K562 (cell line): ENCODE data around the gene UBE2H. TPM values are rescaled to one million over a fixed set of nuclear protein-coding genes. Genes with fewer than 3 reads are reported as not detected.

Experiments used
- BDP1 ChIP-seq: IDR thresholded peaks from 3 replicates; pipeline ENCODE4 v1.6.1; 2011; ENCODE audit not compliant: insufficient read length, insufficient read depth
- CBFB ChIP-seq: sonication (generic); formaldehyde crosslinking; IDR thresholded peaks from 2 replicates; pipeline ENCODE4 v1.4.0; 2020; ENCODE audit warnings: mild to moderate bottlenecking, missing genetic modification reagents
- EHMT2 ChIP-seq: fragments of 450-650 bp; IDR thresholded peaks from 2 replicates; pipeline ENCODE4 v1.6.1; 2018; ENCODE audit warnings: antibody characterized with exemption
- ELF1 ChIP-seq: fragments of 200-800 bp; sonication (Bioruptor generic); IDR thresholded peaks from 2 replicates; pipeline ENCODE4 v1.6.1; 2016; ENCODE audit warnings: missing genetic modification characterization, missing compliant biosample characterization
- GATAD2A ChIP-seq: fragments of 450-650 bp; IDR thresholded peaks from 2 replicates; pipeline ENCODE4 v1.6.1; 2017
- JUND ChIP-seq, 2 experiments: IDR thresholded peaks; 2 replicates in 1 of 2; 3 replicates in 1 of 2; pipeline ENCODE4 v1.6.1; 2011; ENCODE audit warnings: borderline replicate concordance in 2 of 2, low read depth in 2 of 2, low read length in 2 of 2, improper control_type of control experiment in 1 of 2, missing biosample characterization in 1 of 2, missing genetic modification characterization in 1 of 2, missing genetic modification reagents in 1 of 2
- RBFOX2 ChIP-seq: fragments of 200-400 bp; formaldehyde crosslinking; IDR thresholded peaks from 2 replicates; pipeline ENCODE4 v1.6.1; 2017; ENCODE audit warnings: low read depth, mild to moderate bottlenecking, low read length, moderate library complexity
- RBM15 ChIP-seq: fragments of 200-400 bp; formaldehyde crosslinking; IDR thresholded peaks from 2 replicates; pipeline ENCODE4 v1.6.1; 2018; ENCODE audit warnings: mild to moderate bottlenecking, low read length, moderate library complexity; ENCODE audit not compliant: insufficient read depth
- TBP ChIP-seq: optimal IDR thresholded peaks from 2 replicates; pipeline ENCODE3; 2011; ENCODE audit warnings: low read depth, low read length, improper control_type of control experiment
- TEAD2 ChIP-seq: fragments of 450-650 bp; IDR thresholded peaks from 2 replicates; pipeline ENCODE4 v1.6.1; 2016; ENCODE audit warnings: missing genetic modification characterization, control low read depth, missing compliant biosample characterization
- THAP7 ChIP-seq: fragments of 250-450 bp; sonication (Bioruptor Pico); IDR thresholded peaks from 2 replicates; pipeline ENCODE4 v1.5.0; 2021
- ZNF431 ChIP-seq: sonication (generic); formaldehyde crosslinking; IDR thresholded peaks from 2 replicates; pipeline ENCODE4 v1.8.0; 2022; ENCODE audit warnings: mild to moderate bottlenecking, missing genetic modification reagents
- polyA plus RNA-seq, 8 experiments: library from polyadenylated mRNA; depleted of rRNA in 4 of 8; stranded (reverse) in 5 of 8; unstranded in 3 of 8; fragments of >200 nt; fragmentation: Nextera tagmentation in 2 of 8; fragmentation: Illumina TruSeq in 1 of 8; extraction: Ambion mirVana in 2 of 8; extraction: Trizol in 1 of 8; gene quantifications; 2 replicates each; pipeline versions ENCODE4 v1.2.1 to v1.2.3, GENCODE V29; 2011 to 2014; ENCODE audit warnings: inconsistent platforms in 1 of 8, missing spikeins in 1 of 8
- total RNA-seq, 7 experiments: library from RNA; depleted of rRNA in 6 of 7; stranded (reverse); fragments of >200 nt in 6 of 7; fragmentation: Illumina TruSeq in 2 of 7; extraction: Trizol in 2 of 7; gene quantifications; 2 replicates each; pipeline versions ENCODE4 v1.2.1 to v1.2.3, GENCODE V29; 2011 to 2021; ENCODE audit warnings: low replicate concordance in 1 of 7
- TF ChIP-seq, protein P1 (sequence below): fragments of 450-650 bp; IDR thresholded peaks from 2 replicates; pipeline ENCODE4 v1.6.1; 2018; ENCODE audit warnings: mild to moderate bottlenecking, low read depth; ENCODE audit not compliant: partially characterized antibody
- TF ChIP-seq, protein P2 (sequence below): fragments of 250-450 bp; sonication (Bioruptor Pico); IDR thresholded peaks from 2 replicates; pipeline ENCODE4 v1.5.0; 2020; ENCODE audit warnings: mild to moderate bottlenecking, borderline replicate concordance
- TF ChIP-seq, protein P3 (sequence below): fragments of 250-450 bp; sonication (Bioruptor Pico); IDR thresholded peaks from 2 replicates; pipeline ENCODE4 v1.5.0; 2021; ENCODE audit warnings: mild to moderate bottlenecking, moderate library complexity
- TF ChIP-seq, protein P4 (sequence below), 2 experiments: fragments of 250-450 bp in 1 of 2; fragments of 450-650 bp in 1 of 2; sonication (Bioruptor Pico) in 1 of 2; IDR thresholded peaks; 2 replicates each; pipeline versions ENCODE4 v1.6.1 to v1.8.0; 2016 to 2021; ENCODE audit warnings: mild to moderate bottlenecking in 2 of 2, moderate library complexity in 2 of 2, missing compliant biosample characterization in 1 of 2, missing genetic modification characterization in 1 of 2

Gene UBE2H
- total and polyA plus RNA-seq, 9 of the 15 experiments (the other 6 are each of a cell fraction or from before 2014, with no cell fraction given) = 6.3 to 33.0 (median 13.3) TPM

GRCh38 chr7:129958643-129959470, 6.1 kb upstream of the UBE2H start (continued):
- TF ChIP-seq TBP (peak; percentile 32), BDP1 (no peak), JUND (IDR thresholded peaks at IDR 0.05; ENCODE audit: borderline replicate concordance, low read depth, low read length) (peak; percentile 100), JUND (tag; IDR thresholded peaks at IDR 0.05; ENCODE audit: borderline replicate concordance, low read depth, low read length) (peak; percentile 99; the same call in 2 of the 3 replicates), CBFB (CRISPR knock-in tag) (peak; percentile 88; the same call in 1 of the 2 replicates), ZNF431 (CRISPR knock-in tag) (no peak), GATAD2A (peak; percentile 75; the same call in 1 of the 2 replicates), RBM15 (no peak), ELF1 (tag) (peak; percentile 65), EHMT2 (no peak; the same call in 1 of the 2 replicates), RBFOX2 (0 out of 2 replicates have a peak, but pooled peaks have one; percentile 14), THAP7 (CRISPR knock-in tag) (no peak), TEAD2 (tag) (peak; percentile 82)
- TF ChIP-seq, protein P1, sequence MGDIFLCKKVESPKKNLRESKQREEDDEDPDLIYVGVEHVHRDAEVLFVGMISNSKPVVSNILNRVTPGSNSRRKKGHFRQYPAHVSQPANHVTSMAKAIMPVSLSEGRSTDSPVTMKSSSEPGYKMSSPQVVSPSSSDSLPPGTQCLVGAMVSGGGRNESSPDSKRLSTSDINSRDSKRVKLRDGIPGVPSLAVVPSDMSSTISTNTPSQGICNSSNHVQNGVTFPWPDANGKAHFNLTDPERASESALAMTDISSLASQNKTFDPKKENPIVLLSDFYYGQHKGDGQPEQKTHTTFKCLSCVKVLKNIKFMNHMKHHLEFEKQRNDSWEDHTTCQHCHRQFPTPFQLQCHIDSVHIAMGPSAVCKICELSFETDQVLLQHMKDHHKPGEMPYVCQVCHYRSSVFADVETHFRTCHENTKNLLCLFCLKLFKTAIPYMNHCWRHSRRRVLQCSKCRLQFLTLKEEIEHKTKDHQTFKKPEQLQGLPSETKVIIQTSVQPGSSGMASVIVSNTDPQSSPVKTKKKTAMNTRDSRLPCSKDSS = no peak
- TF ChIP-seq, protein P2, sequence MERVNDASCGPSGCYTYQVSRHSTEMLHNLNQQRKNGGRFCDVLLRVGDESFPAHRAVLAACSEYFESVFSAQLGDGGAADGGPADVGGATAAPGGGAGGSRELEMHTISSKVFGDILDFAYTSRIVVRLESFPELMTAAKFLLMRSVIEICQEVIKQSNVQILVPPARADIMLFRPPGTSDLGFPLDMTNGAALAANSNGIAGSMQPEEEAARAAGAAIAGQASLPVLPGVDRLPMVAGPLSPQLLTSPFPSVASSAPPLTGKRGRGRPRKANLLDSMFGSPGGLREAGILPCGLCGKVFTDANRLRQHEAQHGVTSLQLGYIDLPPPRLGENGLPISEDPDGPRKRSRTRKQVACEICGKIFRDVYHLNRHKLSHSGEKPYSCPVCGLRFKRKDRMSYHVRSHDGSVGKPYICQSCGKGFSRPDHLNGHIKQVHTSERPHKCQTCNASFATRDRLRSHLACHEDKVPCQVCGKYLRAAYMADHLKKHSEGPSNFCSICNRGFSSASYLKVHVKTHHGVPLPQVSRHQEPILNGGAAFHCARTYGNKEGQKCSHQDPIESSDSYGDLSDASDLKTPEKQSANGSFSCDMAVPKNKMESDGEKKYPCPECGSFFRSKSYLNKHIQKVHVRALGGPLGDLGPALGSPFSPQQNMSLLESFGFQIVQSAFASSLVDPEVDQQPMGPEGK = no peak
- TF ChIP-seq, protein P3, sequence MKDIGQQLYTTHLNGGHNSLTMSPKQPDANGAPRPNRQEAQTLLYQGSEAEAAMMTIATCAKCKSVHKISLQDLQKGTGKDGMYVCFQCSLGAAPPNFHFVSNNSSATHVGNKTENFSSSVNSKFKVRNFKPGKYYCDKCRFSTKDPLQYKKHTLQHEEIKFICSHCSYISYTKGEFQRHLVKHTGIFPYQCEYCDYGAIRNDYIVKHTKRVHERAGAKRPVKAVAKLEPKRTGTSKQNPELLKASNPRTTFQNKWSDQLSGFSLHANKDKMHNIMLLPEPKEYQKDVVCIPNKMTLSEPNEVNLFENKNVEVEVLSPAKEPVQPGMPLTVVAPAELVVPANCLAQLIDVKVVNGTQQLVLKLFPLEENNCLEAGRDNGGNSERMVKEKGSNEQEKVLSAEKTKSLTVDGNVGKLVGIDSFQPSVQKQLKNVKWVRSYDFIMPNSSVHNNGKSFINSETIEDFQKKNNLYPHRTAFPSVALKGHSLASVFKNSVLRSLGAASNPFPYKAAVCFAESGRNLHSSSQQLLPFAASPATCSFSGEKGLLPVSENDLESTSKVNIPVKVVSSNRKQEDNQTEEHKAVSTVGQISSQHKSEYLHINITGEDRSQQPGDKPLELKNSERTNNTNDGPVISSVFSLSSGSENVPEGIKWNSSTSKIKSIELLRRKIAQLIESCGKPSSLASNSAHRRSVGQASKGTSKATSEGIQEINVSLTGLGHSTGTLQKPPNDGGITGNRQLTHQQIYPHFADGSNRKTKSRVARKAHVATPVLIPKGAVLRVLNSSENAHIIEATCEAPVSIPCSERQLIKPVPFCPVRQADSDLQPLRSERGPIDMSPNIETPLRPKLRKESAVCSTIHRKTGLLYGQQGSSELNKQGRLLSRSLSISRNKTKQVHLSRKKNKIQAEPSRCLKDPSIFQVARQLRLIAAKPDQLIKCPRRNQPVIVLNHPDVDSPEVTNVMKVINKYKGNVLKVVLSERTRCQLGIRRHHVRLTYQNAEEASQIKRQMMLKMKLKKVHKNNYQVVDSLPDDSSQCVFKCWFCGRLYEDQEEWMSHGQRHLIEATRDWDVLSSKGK = no peak
- TF ChIP-seq, protein P4, sequence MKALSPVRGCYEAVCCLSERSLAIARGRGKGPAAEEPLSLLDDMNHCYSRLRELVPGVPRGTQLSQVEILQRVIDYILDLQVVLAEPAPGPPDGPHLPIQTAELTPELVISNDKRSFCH (CRISPR knock-in tag; IDR thresholded peaks at IDR 0.05) = no peak
- TF ChIP-seq, protein P4 (tag; IDR thresholded peaks at IDR 0.05) = peak; percentile 97
